Natural killer cell (primary cell): ENCODE data around the gene PRKD2. TPM values are rescaled to one million over a fixed set of nuclear protein-coding genes. Genes with fewer than 3 reads are reported as not detected.

ENCODE experiments used
- ATAC-seq, 3 donors: fragments of 150-1000 bp in 2 of 3; fragments of 200-7000 bp in 1 of 3; cut with Tn5 transposase; 1 replicate in 1 of 3; 2 replicates in 2 of 3; pipeline ENCODE4 v1.10.0; 2021; ENCODE audit warnings: mild to moderate bottlenecking in 2 of 3, moderate library complexity in 2 of 3
- DNase-seq, 2 donors: peaks; one replicate each; pipeline versions ENCODE4 v3.0.0 to v3.0.0-alpha.2; 2013 to 2021; ENCODE audit warnings: mixed read lengths in 1 of 2
- H3K27ac ChIP-seq: one replicate; pipeline ENCODE4 v1.5.1; 2013; ENCODE audit warnings: mild to moderate bottlenecking, low read length
- H3K27me3 ChIP-seq: one replicate; pipeline ENCODE4 v1.6.1; 2013; ENCODE audit warnings: low read length; ENCODE audit not compliant: control insufficient read depth, insufficient read depth
- H3K36me3 ChIP-seq: one replicate; pipeline ENCODE4 v1.6.1; 2013; ENCODE audit warnings: low read length; ENCODE audit not compliant: control insufficient read depth, insufficient read depth
- H3K4me1 ChIP-seq: one replicate; pipeline ENCODE4 v1.6.1; 2013; ENCODE audit warnings: low read length; ENCODE audit not compliant: control insufficient read depth, insufficient read depth
- H3K4me3 ChIP-seq: one replicate; pipeline ENCODE4 v1.5.1; 2013; ENCODE audit warnings: low read length
- H3K9me3 ChIP-seq: one replicate; pipeline ENCODE4 v1.6.1; 2013; ENCODE audit warnings: low read length; ENCODE audit not compliant: control insufficient read depth, insufficient read depth
- H3K27ac Mint-ChIP-seq, 2 donors: one replicate each; pipeline ENCODE4 v1.8.0; 2022; ENCODE audit warnings: mild to moderate bottlenecking in 2 of 2, mixed read lengths in 2 of 2, moderate library complexity in 1 of 2
- H3K27me3 Mint-ChIP-seq, 2 donors: one replicate each; pipeline ENCODE4 v1.8.0; 2022; ENCODE audit warnings: low read depth in 2 of 2, mixed read lengths in 2 of 2
- H3K36me3 Mint-ChIP-seq: one replicate; pipeline ENCODE4 v1.8.0; 2022; ENCODE audit warnings: mixed read lengths
- H3K4me1 Mint-ChIP-seq, 2 donors: one replicate each; pipeline ENCODE4 v1.8.0; 2022; ENCODE audit warnings: mixed read lengths in 2 of 2
- H3K4me3 Mint-ChIP-seq: one replicate; pipeline ENCODE4 v1.8.0; 2022; ENCODE audit warnings: mild to moderate bottlenecking, moderate library complexity, mixed read lengths
- H3K9me3 Mint-ChIP-seq, 2 donors: one replicate each; pipeline ENCODE4 v1.8.0; 2022; ENCODE audit warnings: mixed read lengths in 2 of 2
- CTCF ChIP-seq: fragments of 200-600 bp; IDR thresholded peaks from one replicate; pipeline ENCODE4 v1.8.0; 2022; ENCODE audit warnings: antibody characterized with exemption
- WGBS: methylation state at CpG from one replicate; pipeline ENCODE4 v1.1.7; 2013; ENCODE audit warnings: missing lambda C conversion rate; ENCODE audit not compliant: insufficient coverage; 5-methylcytosine and 5-hydroxymethylcytosine counted together
- intact Hi-C: fragments of 100-400 bp; cut with micrococcal nuclease; formaldehyde crosslinking; loops from one replicate; pipeline ENCODE4 v1.14.2; 2022
- total RNA-seq, 4 donors: library from RNA; stranded (reverse); fragments of 120-200 nt in 1 of 4; gene quantifications; one replicate each; pipeline versions ENCODE4 v1.2.3 to v1.2.4, GENCODE V29; 2013 to 2022

The PRKD2 gene
- total RNA-seq, 3 donors from 2014 or later (not counting 1 experiment from before 2014, with no cell fraction given) = 179 to 216 (median 203) TPM

GRCh38 chr19:46626446-46626845, 90.5 kb downstream of the PRKD2 start:
- ATAC-seq = no peak
- DNase-seq = no peak
- Histone ChIP-seq H3K27me3 (no peaks in the 10 kb centered on the region), H3K9me3 (no peaks in the 10 kb centered on the region), H3K36me3 (no peaks in the 10 kb centered on the region), H3K4me3 (no peak overlapping the region), H3K27ac (no peak overlapping the region), H3K4me1 (peaks cover 8% of the 10 kb centered on the region)
- intact Hi-C loops = no loop called here
- TF ChIP-seq CTCF = no peak
- Mint-ChIP-seq H3K4me1 (peaks cover 0 to 11% of the 10 kb centered on the region in 2 donors), H3K36me3 (no peaks in the 10 kb centered on the region), H3K4me3 (no peak overlapping the region), H3K9me3 (no peaks in the 10 kb centered on the region), H3K27me3 (peaks cover 6 to 26% of the 10 kb centered on the region in 2 donors), H3K27ac (no peak overlapping the region)
- 43% methylated on average over 14 of the region's 14 CpGs for WGBS

GRCh38 chr19:46625731-46626130, 91.2 kb downstream of the PRKD2 start:
- TF ChIP-seq CTCF = no peak
- H3K4me3 ChIP-seq = no peak overlapping the region
- H3K9me3 ChIP-seq = no peaks in the 10 kb centered on the region
- ATAC-seq (no peak), DNase-seq (no peak)
- peaks cover 6 to 27% of the 10 kb centered on the region in 2 donors for H3K27me3 Mint-ChIP-seq
- H3K27ac Mint-ChIP-seq = no peak overlapping the region
- 90% methylated on average over 12 of the region's 12 CpGs for WGBS
- no peaks in the 10 kb centered on the region for H3K36me3 Mint-ChIP-seq
- peaks cover 0 to 11% of the 10 kb centered on the region in 2 donors for H3K4me1 Mint-ChIP-seq
- no peaks in the 10 kb centered on the region for H3K36me3 ChIP-seq
- intact Hi-C loops = no loop called here
- no peak overlapping the region for H3K4me3 Mint-ChIP-seq
- H3K27me3 ChIP-seq = no peaks in the 10 kb centered on the region
- peaks cover 10% of the 10 kb centered on the region for H3K4me1 ChIP-seq
- H3K9me3 Mint-ChIP-seq = no peaks in the 10 kb centered on the region
- no peak overlapping the region for H3K27ac ChIP-seq

GRCh38 chr19:46624958-46625661, 91.8 kb downstream of the PRKD2 start, which contains the start of gene PTGIR:
PTGIR (minus strand) TSS chr19:46625089; CDS start chr19:46624225, 864 bp downstream.
- Mint-ChIP-seq H3K36me3 (no peaks in the 10 kb centered on the region), H3K27me3 (peaks cover 6 to 27% of the 10 kb centered on the region in 2 donors), H3K9me3 (no peaks in the 10 kb centered on the region), H3K27ac (no peak within 1 kb of the TSS), H3K4me1 (peaks cover 0 to 11% of the 10 kb centered on the region in 2 donors), H3K4me3 (no peak within 1 kb of the TSS)
- Histone ChIP-seq H3K9me3 (no peaks in the 10 kb centered on the region), H3K4me1 (peaks cover 16% of the 10 kb centered on the region), H3K27ac (no peak within 1 kb of the TSS), H3K27me3 (no peaks in the 10 kb centered on the region), H3K36me3 (no peaks in the 10 kb centered on the region), H3K4me3 (no peak within 1 kb of the TSS)
- ATAC-seq (no peak), DNase-seq (peak in 1 of 2 donors; percentile 33)
- TF ChIP-seq CTCF = no peak
- whole genome bisulfite sequencing = 20% methylated on average over 13 of the region's 13 CpGs
- intact Hi-C loops = no loop called here

Other genes with a start within 250 kb of the PRKD2 start
- gene PNMA8A, start 245.6 kb downstream of the PRKD2 start, total RNA-seq = not detected
- under 1 TPM in 2 of 3 donors, not detected in 1; 0.08 to 0.09 TPM for gene PNMA8B, start 221.2 kb downstream of the PRKD2 start, total RNA-seq
- gene CALM3, start 115.8 kb downstream of the PRKD2 start, total RNA-seq = 100 to 1,000 TPM; 218 to 272 (median 235) TPM
- 1 to 10 TPM in 2 of 3 donors, under 1 TPM in 1; 0.75 to 1.4 (median 1.0) TPM for gene PTGIR, start 92.0 kb downstream of the PRKD2 start, total RNA-seq
- gene GNG8, start 80.9 kb downstream of the PRKD2 start, total RNA-seq = not detected
- under 1 TPM in 2 of 3 donors, not detected in 1; 0.14 to 0.20 TPM for gene DACT3, start 55.9 kb downstream of the PRKD2 start, total RNA-seq
- gene FKRP, start 28.9 kb upstream of the PRKD2 start, total RNA-seq = 10 to 100 TPM; 19.1 to 23.3 (median 19.8) TPM
- 100 to 1,000 TPM; 125 to 152 (median 125) TPM for gene STRN4, start 29.3 kb upstream of the PRKD2 start, total RNA-seq
- 10 to 100 TPM; 11.2 to 23.1 (median 18.9) TPM for gene SLC1A5, start 71.5 kb upstream of the PRKD2 start, total RNA-seq
- 10 to 100 TPM; 45.0 to 49.1 (median 45.4) TPM for gene AP2S1, start 133.7 kb upstream of the PRKD2 start, total RNA-seq
- gene ARHGAP35, start 143.9 kb upstream of the PRKD2 start, total RNA-seq = 10 to 100 TPM; 40.2 to 66.2 (median 48.5) TPM